Psoas muscle (tissue), 7 donors: ENCODE results near the gene TMEM114. TPM values are rescaled to one million over a fixed set of nuclear protein-coding genes. Genes with fewer than 3 reads are reported as not detected.

Source experiments
- polyA plus RNA-seq, 3 donors: library from polyadenylated mRNA; stranded (reverse); fragments of 200-250 nt; gene quantifications; one replicate each; pipeline ENCODE4 v1.2.3, GENCODE V29; 2013
- total RNA-seq, 4 donors: library from RNA; stranded (reverse); fragmentation: NEBNext Ultra II Directional in 2 of 4; extraction: Animal tissue kit (Norgen Biotek cat#: 25700) in 2 of 4; gene quantifications; one replicate each; pipeline versions ENCODE4 v1.2.1 to v1.2.4, GENCODE V29; 2021 to 2023
- donor health status: healthy with polysubstance abuse.
- donor health status: DM: no; HTN: no; CAD: no; lungs with moderate emphysema.
- donor health status: Bipolar disorder and iron deficiency.
- donor health status: healthy.
- donor health status: DM: no; HTN: no; CAD: no.
- donor health status: DM: no; HTN: no; CAD: no.
- donor health status: DM: yes; HTN: yes; CAD: no.

TMEM114 gene
- total and polyA plus RNA-seq, 7 donors: not detected

Other genes starting within 250 kb of the TMEM114 start
- 10 to 100 TPM; 66.4 to 85.9 (median 74.8) TPM for gene METTL22, start 31.2 kb upstream of the TMEM114 start, total RNA-seq
- 10 to 100 TPM; 46.7 to 75.6 (median 69.9) TPM for gene METTL22, start 31.2 kb upstream of the TMEM114 start, polyA plus RNA-seq
- 1 to 10 TPM in 2 of 4 donors, under 1 TPM in 2; 0.64 to 1.7 (median 0.97) TPM for gene ABAT, start 84.1 kb upstream of the TMEM114 start, total RNA-seq
- under 1 TPM; 0.55 to 0.91 (median 0.68) TPM for gene ABAT, start 84.1 kb upstream of the TMEM114 start, polyA plus RNA-seq
- 10 to 100 TPM; 10.6 to 17.3 (median 12.4) TPM for gene TMEM186, start 207.1 kb upstream of the TMEM114 start, total RNA-seq
- gene TMEM186, start 207.1 kb upstream of the TMEM114 start, polyA plus RNA-seq: 10 to 100 TPM; 14.4 to 28.1 (median 26.5) TPM
- 10 to 100 TPM in 3 of 4 donors, 1 to 10 TPM in 1; 8.5 to 32.3 (median 21.0) TPM for gene PMM2, start 207.3 kb upstream of the TMEM114 start, total RNA-seq
- gene PMM2, start 207.3 kb upstream of the TMEM114 start, polyA plus RNA-seq: 10 to 100 TPM; 15.0 to 19.7 (median 16.4) TPM